WTC11 (cell line): ENCODE data around the gene VTI1A.

Source experiments
- ATF3 ChIP-seq: sonication (generic); formaldehyde crosslinking; conservative IDR thresholded peaks from 2 replicates; pipeline ENCODE4 v1.8.1; 2022; ENCODE audit warnings: mild to moderate bottlenecking, missing genetic modification reagents
- NFYB ChIP-seq: sonication (generic); formaldehyde crosslinking; conservative IDR thresholded peaks from 2 replicates; pipeline ENCODE4 v1.8.0; 2022; ENCODE audit warnings: low read depth, missing genetic modification reagents
- TF ChIP-seq, protein P1 (sequence below): fragments of 200-600 bp; IDR thresholded peaks from 2 replicates; pipeline ENCODE4 v1.8.0; 2022; ENCODE audit warnings: antibody characterized with exemption
- TF ChIP-seq, protein P2 (sequence below): sonication (generic); formaldehyde crosslinking; IDR thresholded peaks from 2 replicates; pipeline ENCODE4 v1.8.1; 2023; ENCODE audit warnings: mild to moderate bottlenecking, missing genetic modification reagents, moderate library complexity

- TF ChIP-seq, protein P1, sequence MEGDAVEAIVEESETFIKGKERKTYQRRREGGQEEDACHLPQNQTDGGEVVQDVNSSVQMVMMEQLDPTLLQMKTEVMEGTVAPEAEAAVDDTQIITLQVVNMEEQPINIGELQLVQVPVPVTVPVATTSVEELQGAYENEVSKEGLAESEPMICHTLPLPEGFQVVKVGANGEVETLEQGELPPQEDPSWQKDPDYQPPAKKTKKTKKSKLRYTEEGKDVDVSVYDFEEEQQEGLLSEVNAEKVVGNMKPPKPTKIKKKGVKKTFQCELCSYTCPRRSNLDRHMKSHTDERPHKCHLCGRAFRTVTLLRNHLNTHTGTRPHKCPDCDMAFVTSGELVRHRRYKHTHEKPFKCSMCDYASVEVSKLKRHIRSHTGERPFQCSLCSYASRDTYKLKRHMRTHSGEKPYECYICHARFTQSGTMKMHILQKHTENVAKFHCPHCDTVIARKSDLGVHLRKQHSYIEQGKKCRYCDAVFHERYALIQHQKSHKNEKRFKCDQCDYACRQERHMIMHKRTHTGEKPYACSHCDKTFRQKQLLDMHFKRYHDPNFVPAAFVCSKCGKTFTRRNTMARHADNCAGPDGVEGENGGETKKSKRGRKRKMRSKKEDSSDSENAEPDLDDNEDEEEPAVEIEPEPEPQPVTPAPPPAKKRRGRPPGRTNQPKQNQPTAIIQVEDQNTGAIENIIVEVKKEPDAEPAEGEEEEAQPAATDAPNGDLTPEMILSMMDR: no peak
- TF ChIP-seq NFYB (CRISPR knock-in tag) (no peak), ATF3 (no peak)
- TF ChIP-seq, protein P2, sequence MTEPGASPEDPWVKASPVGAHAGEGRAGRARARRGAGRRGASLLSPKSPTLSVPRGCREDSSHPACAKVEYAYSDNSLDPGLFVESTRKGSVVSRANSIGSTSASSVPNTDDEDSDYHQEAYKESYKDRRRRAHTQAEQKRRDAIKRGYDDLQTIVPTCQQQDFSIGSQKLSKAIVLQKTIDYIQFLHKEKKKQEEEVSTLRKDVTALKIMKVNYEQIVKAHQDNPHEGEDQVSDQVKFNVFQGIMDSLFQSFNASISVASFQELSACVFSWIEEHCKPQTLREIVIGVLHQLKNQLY (CRISPR knock-in tag): no peak
Observed at GRCh38 chr10:112525200-112525599, 78.2 kb downstream of the VTI1A start.
